Left lung (tissue), 10 donors: Measurements from ENCODE around the gene RAP1GAP2. TPM values are rescaled to one million over a fixed set of nuclear protein-coding genes. Genes with fewer than 3 reads are reported as not detected.

Experiments used
- ATAC-seq: fragments of 200-7000 bp; cut with Tn5 transposase; one replicate; pipeline ENCODE4 v1.9.1; 2020; ENCODE audit warnings: moderate library complexity
- DNase-seq, 4 donors: peaks; one replicate each; pipeline ENCODE4 v3.0.0-alpha.2; 2013 to 2020
- H3K27ac ChIP-seq, 2 donors: fragments of 200-600 bp; sonication (generic) in 1 of 2; one replicate each; pipeline versions ENCODE4 v1.5.0 to v1.8.0; 2020 to 2021
- H3K27me3 ChIP-seq, 2 donors: fragments of 200-600 bp; sonication (generic) in 1 of 2; one replicate each; pipeline versions ENCODE4 v1.5.0 to v1.8.0; 2020 to 2021
- H3K36me3 ChIP-seq, 2 donors: fragments of 200-600 bp; sonication (generic) in 1 of 2; one replicate each; pipeline versions ENCODE4 v1.5.0 to v1.8.0; 2020 to 2021
- H3K4me1 ChIP-seq, 2 donors: fragments of 200-600 bp; one replicate each; pipeline ENCODE4 v1.8.0; 2021
- H3K4me3 ChIP-seq, 2 donors: fragments of 200-600 bp; sonication (generic) in 1 of 2; one replicate each; pipeline versions ENCODE4 v1.5.0 to v1.8.0; 2020 to 2021; ENCODE audit warnings: mild to moderate bottlenecking in 1 of 2
- H3K9me3 ChIP-seq, 2 donors: fragments of 200-600 bp; sonication (generic) in 1 of 2; one replicate each; pipeline versions ENCODE4 v1.5.0 to v1.8.0; 2020 to 2021
- CTCF ChIP-seq, 2 donors: fragments of 200-600 bp; sonication (generic) in 1 of 2; IDR thresholded peaks; one replicate each; pipeline versions ENCODE4 v1.5.0 to v1.8.0; 2021; ENCODE audit warnings: antibody characterized with exemption in 2 of 2
- intact Hi-C, 2 donors: fragments of 100-400 bp; cut with DNase I; formaldehyde crosslinking; loops; one replicate each; pipeline versions ENCODE4 v1.11.2 to v1.14.2; 2022
- polyA plus RNA-seq, 6 donors: library from polyadenylated mRNA; unstranded; fragments of 120-200 nt; gene quantifications; one replicate each; pipeline ENCODE4 v1.2.1, GENCODE V29; 2013; ENCODE audit not compliant: insufficient read length in 6 of 6
- total RNA-seq, 2 donors: library from RNA; stranded (reverse); fragmentation: NEBNext Ultra II Directional; extraction: Animal tissue kit (Norgen Biotek cat#: 25700); gene quantifications; one replicate each; pipeline ENCODE4 v1.2.1, GENCODE V29; 2021
- donor health status: DM: no; HTN: yes; CAD: no.
- donor health status: DM: no; HTN: no; CAD: no.

Gene RAP1GAP2
- total and polyA plus RNA-seq, 8 donors = 8.0 to 14.5 (median 9.7) TPM

- Histone ChIP-seq H3K36me3 (peaks cover 0 to 68% of the 10 kb centered on the region in 2 donors), H3K27ac (no peak overlapping the region), H3K9me3 (peaks cover 0 to 23% of the 10 kb centered on the region in 2 donors), H3K27me3 (no peaks in the 10 kb centered on the region), H3K4me3 (no peak overlapping the region), H3K4me1 (no peaks in the 10 kb centered on the region)
- ATAC-seq = no peak
- TF ChIP-seq CTCF (IDR thresholded peaks at IDR 0.05) = no peak
- no peak for DNase-seq
- intact Hi-C loops = no loop called here
Observed at GRCh38 chr17:3022197-3022596, 226.0 kb downstream of the RAP1GAP2 start.

GRCh38 chr17:3024346-3024745 is 228.1 kb downstream of the RAP1GAP2 start:
- Histone ChIP-seq H3K27me3 (no peaks in the 10 kb centered on the region), H3K4me1 (peaks cover 0 to 3% of the 10 kb centered on the region in 2 donors), H3K27ac (no peak overlapping the region), H3K9me3 (peaks cover 0 to 23% of the 10 kb centered on the region in 2 donors), H3K36me3 (peaks cover 0 to 50% of the 10 kb centered on the region in 2 donors), H3K4me3 (no peak overlapping the region)
- no peak for TF ChIP-seq CTCF (IDR thresholded peaks at IDR 0.05)
- intact Hi-C loops = no loop called here
- ATAC-seq (no peak), DNase-seq (no peak)

DNA sequence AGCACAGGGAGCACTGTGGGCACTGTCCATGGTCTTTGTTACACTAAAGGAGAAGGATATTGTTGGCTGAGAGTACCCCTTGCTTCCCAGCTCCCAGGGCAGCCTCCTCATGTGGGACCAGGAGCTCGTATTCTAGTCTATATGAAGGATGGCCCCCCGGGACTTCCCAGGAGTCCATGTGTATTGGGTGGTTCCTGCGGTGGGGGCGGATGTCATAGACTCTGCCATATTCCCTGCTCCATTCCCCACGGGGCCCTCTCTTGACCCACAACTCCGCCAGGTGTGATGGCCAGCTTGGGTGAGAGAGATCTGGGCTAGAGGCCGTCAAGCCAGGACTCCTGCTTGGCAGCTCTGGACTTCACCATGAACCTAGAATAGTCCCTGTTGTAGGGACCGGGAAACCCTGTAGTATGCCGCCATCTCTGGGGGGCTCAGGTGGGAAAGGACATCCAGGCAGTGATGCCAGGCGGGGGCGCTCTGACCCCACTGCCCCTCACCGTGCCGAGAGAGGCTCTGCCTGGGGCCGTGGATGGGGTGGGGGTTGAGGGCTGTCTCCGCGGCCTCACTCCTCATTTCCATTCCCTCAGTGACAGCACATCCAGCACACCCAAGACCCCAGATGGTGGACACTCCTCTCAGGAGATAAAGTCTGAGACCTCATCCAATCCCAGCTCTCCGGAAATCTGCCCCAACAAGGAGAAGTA is 229.3 kb downstream of the RAP1GAP2 start:
- Histone ChIP-seq H3K9me3 (peaks cover 0 to 23% of the 10 kb centered on the region in 2 donors), H3K27me3 (no peaks in the 10 kb centered on the region), H3K36me3 (peaks cover 0 to 37% of the 10 kb centered on the region in 2 donors), H3K4me1 (peaks cover 0 to 7% of the 10 kb centered on the region in 2 donors), H3K27ac (no peak overlapping the region), H3K4me3 (no peak overlapping the region)
- intact Hi-C loops = no loop called here
- TF ChIP-seq CTCF (IDR thresholded peaks at IDR 0.05) = no peak
- DNase-seq (peak in 1 of 4 donors; percentile 38), ATAC-seq (no peak)

GRCh38 chr17:3026125-3026855 is 230.1 kb downstream of the RAP1GAP2 start:
- Histone ChIP-seq H3K27me3 (no peaks in the 10 kb centered on the region), H3K27ac (no peak overlapping the region), H3K4me1 (peaks cover 0 to 7% of the 10 kb centered on the region in 2 donors), H3K4me3 (no peak overlapping the region), H3K9me3 (peaks cover 0 to 23% of the 10 kb centered on the region in 2 donors), H3K36me3 (peaks cover 0 to 31% of the 10 kb centered on the region in 2 donors)
- DNase-seq (peak in 2 of 4 donors; percentile 22 to 60), ATAC-seq (no peak)
- no peak for TF ChIP-seq CTCF (IDR thresholded peaks at IDR 0.05)
- intact Hi-C loops = no loop called here
